ENCODE data around the gene PI16.
"Not testable (repeated sequence)": the region's sequence is repeated elsewhere in the genome, so short reads cannot be mapped to it uniquely, and the experiment has no call there.

PI16 gene

GRCh38 chr6:36936824-36937223 lies 17.7 kb upstream of the PI16 start:
- no peak for TF ChIP-seq REST (IDR thresholded peaks at IDR 0.05; ENCODE audit: insufficient replicate concordance, low read depth)
- no peak for TF ChIP-seq CTCF (IDR thresholded peaks at IDR 0.05; ENCODE audit: insufficient read depth, low read length)
- no peak for TF ChIP-seq SPI1 (IDR thresholded peaks at IDR 0.05; ENCODE audit: borderline replicate concordance, low read depth)
- no peak for TF ChIP-seq GABPA (IDR thresholded peaks at IDR 0.05; ENCODE audit: low read depth)
- no peak for TF ChIP-seq POLR2AphosphoS5 (IDR thresholded peaks at IDR 0.05; ENCODE audit: low read depth)
- H3K4me3 ChIP-seq (replicated peaks; ENCODE audit: insufficient read depth, low read length): no peak overlapping the region
- no peak overlapping the region for H3K27ac ChIP-seq (replicated peaks)
- H3K27me3 ChIP-seq (ENCODE audit: insufficient read depth, poor library complexity, severe bottlenecking): peaks cover 4% of the 10 kb centered on the region
- no peak for DNase-seq (ENCODE audit: low read depth in 1 of 2, low spot score in 1 of 2)

- Histone ChIP-seq H3K4me3 (replicated peaks; ENCODE audit: insufficient read depth, low read length) (no peak overlapping the region), H3K27me3 (ENCODE audit: insufficient read depth, poor library complexity, severe bottlenecking) (peaks cover 4% of the 10 kb centered on the region), H3K27ac (replicated peaks) (no peak overlapping the region)
- TF ChIP-seq CTCF (IDR thresholded peaks at IDR 0.05; ENCODE audit: insufficient read depth, low read length): no peak
- no peak for TF ChIP-seq REST (IDR thresholded peaks at IDR 0.05; ENCODE audit: insufficient replicate concordance, low read depth)
- TF ChIP-seq POLR2AphosphoS5 (IDR thresholded peaks at IDR 0.05; ENCODE audit: low read depth): no peak
- no peak for TF ChIP-seq GABPA (IDR thresholded peaks at IDR 0.05; ENCODE audit: low read depth)
- no peak for TF ChIP-seq SPI1 (IDR thresholded peaks at IDR 0.05; ENCODE audit: borderline replicate concordance, low read depth)
- DNase-seq (ENCODE audit: low read depth in 1 of 2, low spot score in 1 of 2): no peak
Measured at GRCh38 chr6:36937896-36938295, 16.6 kb upstream of the PI16 start.

- DNase-seq (ENCODE audit: low read depth in 1 of 2, low spot score in 1 of 2): no peak
- TF ChIP-seq GABPA (IDR thresholded peaks at IDR 0.05; ENCODE audit: low read depth): no peak
- TF ChIP-seq REST (IDR thresholded peaks at IDR 0.05; ENCODE audit: insufficient replicate concordance, low read depth): no peak
- TF ChIP-seq POLR2AphosphoS5 (IDR thresholded peaks at IDR 0.05; ENCODE audit: low read depth): no peak
- no peak for TF ChIP-seq CTCF (IDR thresholded peaks at IDR 0.05; ENCODE audit: insufficient read depth, low read length)
- no peak for TF ChIP-seq SPI1 (IDR thresholded peaks at IDR 0.05; ENCODE audit: borderline replicate concordance, low read depth)
- peaks cover 4% of the 10 kb centered on the region for H3K27me3 ChIP-seq (ENCODE audit: insufficient read depth, poor library complexity, severe bottlenecking)
- no peak overlapping the region for H3K4me3 ChIP-seq (replicated peaks; ENCODE audit: insufficient read depth, low read length)
- H3K27ac ChIP-seq (replicated peaks): no peak overlapping the region
Measured at GRCh38 chr6:36938536-36938935, 16.0 kb upstream of the PI16 start.

GRCh38 chr6:36939005-36939404 lies 15.5 kb upstream of the PI16 start:
- not testable (repeated sequence) for H3K27ac ChIP-seq (replicated peaks); H3K27me3 ChIP-seq (ENCODE audit: insufficient read depth, poor library complexity, severe bottlenecking); H3K4me3 ChIP-seq (replicated peaks; ENCODE audit: insufficient read depth, low read length); DNase-seq (ENCODE audit: low read depth in 1 of 2, low spot score in 1 of 2)
